Occipital lobe (tissue), 2 donors: ENCODE results near the gene KAZN. TPM values are rescaled to one million over a fixed set of nuclear protein-coding genes. Genes with fewer than 3 reads are reported as not detected.

Source experiments
- DNase-seq: peaks from one replicate; lab custom pipeline; 2025; lab: John Stamatoyannopoulos, UW
- total RNA-seq: library from RNA; depleted of rRNA; stranded (reverse); fragments of >200 nt; gene quantifications from one replicate; pipeline ENCODE4 v1.2.3, GENCODE V29; 2014

KAZN gene
- total RNA-seq, 1 donor from 2014 or later = 27.5 TPM

DNA sequence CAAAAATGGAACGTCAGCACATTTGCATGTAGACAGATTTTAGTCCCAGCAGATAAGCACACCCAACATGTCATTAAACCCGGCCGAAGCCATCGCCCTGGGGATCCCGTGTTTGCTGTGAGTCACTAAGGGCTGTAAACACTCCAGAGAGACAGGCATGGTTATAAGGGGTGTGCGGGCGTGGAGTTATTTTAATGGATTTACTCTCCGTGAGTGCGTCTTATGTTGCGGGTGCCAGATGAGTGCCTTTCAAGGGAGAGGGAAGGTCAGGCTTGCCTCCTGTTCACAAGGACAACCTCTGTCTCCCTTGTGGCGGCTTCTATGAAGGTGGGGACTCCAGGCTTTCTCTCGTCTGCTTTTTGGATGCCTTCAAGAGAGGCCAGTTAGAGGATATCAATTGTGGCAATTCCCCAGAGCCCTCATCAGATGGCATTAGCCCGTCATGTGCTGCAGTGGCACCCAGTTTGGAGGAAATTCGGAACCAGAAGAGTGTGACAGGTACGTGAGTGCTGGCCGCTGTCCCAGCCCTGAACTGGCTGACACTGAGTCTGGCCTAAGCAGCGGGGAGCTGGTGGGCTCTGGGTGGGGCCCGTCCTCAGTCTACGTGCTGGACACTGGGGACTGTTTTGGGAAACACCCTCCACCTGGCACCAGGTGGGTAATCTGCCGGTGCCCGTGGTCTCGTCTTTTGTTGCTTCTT lies 331.2 kb downstream of the KAZN start:
- no peak for DNase-seq

DNA sequence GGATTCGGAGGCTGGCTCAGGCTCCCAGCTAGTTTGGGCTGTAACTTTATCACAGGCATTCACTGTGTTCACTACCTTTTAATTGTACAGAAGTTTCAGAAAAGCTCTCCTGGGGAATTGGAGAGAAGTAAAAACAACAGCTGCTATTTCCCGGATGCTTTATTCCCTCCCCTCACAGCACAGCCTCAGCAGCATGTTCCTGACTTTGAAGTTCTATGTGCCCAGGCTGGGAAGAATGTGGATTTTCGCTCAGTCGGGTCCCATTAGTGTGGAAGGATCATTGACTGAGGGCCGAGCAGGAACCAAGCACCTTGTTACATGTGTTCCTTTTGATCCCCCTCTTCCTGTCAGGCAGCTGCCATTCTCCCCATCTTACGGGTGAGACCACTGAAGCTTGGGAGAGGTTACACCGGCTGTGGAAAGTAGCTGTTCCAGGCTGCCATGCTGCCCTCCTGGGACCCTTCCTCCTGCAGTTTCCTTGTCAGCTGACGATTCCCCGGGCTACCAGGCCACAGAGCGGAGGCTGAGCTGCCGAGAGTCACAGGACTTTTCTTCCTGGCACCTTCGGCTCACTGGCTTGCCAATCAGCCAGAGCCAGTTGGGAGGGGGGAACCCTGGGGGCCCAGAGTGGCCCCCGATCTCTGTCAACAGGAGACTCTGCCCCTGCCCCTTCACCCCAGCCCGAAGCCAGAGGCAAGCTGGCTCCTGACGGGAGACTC lies 331.9 kb downstream of the KAZN start:
- DNase-seq = no peak

DNA sequence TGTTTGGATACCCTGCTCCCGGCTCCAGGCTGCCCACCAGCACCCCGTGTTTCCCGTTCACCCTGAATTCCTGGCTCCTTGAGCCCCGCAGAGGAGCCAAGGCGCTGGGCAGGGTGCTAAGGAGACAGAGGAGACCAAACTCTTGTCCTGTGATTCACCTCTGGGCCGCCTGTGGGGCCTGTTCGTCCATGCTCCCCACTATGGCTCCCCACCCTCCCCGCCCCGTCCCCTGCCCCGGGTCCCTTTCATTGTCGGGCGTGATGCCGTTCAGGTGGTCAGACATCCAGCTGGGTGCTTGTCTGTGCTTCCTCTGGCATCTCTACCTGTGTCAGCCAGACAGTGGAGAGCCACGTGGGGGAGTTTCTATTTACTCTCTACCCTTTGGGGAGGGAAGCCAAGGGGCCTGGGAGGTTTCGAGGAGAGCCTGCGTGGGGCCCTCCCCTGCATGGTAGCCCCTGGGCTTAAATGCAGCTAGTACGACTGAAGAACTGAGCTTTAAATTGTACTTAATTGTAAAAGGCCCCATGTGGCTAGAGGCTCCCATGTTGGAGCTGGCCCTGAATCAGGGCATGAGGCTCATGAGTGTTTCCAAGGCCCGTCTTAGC lies 333.7 kb downstream of the KAZN start:
- DNase-seq = no peak

DNA sequence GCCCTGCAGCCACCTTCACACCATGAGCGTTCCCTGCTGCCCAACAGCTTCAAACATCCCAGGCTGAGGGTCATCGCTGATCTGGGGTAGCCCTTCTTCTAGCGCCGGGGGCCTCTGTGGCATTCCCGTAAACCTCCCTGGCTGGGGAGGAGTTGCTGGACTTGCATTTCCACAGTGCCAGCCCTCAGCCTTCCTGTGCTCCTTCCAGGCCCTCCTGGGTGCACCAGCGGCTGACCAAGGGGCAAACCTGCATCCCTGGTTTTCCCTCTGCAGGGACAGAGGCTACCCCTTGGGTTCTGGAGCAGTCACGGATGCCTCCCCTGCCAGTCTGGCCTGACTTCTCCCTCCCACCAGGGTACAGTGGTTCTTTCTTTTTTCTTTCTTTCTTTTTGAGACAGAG lies 336.4 kb downstream of the KAZN start:
- DNase-seq = no peak

DNA sequence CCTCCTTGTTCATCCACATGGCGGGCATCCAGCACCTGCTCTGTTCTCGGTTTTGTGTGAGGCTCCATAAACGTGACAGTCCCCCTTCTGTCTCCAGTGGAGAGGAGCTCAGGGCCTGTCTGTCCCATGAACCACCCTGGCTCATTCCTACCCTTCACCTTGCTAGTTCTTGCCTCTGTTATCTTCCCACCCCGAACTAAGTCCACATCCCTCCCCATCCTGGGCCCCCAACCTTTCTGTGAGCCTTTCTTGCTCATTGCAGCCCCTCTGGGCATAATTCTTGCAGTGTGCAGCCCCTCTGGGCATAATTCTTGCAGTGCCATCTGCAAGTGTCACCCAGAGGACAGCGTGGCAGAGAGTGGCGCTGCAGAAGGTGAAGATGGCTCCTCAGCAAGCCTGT lies 338.3 kb downstream of the KAZN start:
- DNase-seq = no peak

DNA sequence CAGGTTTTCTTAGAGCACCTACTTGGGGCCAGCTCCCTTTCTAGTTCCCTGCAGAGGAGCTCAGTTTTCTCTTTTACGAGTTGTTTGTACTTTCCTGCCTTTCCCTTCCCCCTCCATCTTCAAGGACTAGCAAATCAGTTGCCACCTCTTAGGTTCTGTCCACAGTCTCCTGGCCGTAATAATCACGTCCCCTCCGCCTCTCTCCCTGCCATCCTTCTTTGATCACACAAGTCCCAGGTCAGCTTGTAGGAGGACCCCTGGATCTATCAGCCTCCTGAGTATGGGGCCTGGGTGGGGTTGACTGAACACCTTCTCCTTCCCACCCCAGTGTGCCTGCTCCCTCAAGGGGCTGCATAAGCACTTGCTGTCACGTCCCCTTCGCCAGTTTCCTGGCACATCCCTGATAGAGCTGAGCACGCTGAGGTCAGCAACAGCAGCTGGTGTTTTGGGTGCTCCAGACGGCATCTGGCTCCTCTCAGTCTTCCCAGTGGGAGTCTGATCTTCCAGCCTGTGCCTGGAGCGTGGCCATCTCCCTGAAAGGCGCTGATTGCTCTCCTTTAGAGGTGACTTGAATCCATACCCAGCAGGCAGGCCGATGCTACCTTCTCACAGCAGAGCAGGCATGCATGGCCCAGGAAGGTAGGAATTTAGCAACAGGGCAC lies 338.9 kb downstream of the KAZN start:
- no peak for DNase-seq

DNA sequence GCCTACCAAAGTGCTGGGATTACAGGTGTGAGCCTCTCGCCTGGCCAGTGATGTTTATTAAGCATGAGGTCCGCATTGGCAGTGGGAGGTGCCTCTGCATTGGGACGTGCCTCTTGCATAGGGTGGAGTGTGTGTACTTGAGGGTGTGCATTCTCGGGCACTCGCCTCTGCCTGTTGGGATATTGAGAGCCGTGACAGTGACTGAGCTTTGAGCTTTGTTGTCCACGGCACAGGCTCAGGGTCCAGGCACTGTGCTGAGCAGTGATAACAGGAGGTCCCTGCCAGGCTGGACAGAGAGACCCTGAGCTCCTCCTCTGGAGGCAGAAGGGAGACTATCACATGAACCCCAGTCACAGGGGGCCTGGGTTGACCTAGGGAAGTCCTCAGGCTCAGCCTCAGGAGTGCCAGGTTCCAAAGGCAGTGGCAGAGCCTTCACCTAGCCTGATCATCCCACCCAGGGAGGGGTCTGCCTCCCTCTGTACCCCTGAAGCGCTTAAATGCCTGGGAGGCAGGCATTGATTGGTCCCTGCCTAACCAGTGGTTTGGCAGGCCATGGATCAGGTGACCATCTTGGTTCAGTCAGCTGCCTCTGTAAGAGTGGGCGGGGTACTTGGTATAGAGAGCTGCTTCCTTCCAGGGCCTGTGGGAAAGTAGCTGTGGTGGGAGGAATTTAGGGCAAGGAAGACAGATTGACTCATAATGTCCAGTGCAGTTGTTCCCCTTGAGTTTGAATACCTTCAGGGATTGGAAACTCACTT lies 341.2 kb downstream of the KAZN start:
- no peak for DNase-seq

DNA sequence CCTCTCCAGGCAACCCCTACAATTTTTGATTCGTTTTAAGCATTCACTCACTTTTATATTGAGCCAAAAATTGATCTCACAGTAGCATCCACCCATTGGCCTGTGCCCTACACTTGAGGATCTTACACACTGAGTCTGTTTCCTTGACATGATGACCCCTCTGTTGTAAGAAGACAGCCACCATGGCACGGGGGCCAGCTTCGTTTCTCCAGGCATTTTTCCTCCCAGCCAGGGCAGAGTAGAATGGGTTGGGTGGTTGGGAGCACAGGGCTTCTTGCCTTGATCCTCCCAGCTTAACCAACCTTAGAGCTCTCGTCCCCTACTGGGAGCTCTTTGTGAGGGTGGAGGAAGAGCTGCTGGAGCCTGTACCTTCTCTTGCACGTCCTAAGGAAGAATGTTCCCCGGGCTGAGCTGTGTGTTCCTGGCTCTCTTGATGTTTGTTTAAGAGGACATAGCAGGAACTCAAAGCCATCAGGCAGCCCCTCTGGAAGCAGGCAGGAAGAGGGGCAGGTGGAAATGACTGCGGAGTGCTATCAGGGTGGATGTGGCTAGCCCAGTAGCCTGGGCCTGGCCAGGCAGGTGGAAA lies 341.9 kb downstream of the KAZN start:
- no peak for DNase-seq

DNA sequence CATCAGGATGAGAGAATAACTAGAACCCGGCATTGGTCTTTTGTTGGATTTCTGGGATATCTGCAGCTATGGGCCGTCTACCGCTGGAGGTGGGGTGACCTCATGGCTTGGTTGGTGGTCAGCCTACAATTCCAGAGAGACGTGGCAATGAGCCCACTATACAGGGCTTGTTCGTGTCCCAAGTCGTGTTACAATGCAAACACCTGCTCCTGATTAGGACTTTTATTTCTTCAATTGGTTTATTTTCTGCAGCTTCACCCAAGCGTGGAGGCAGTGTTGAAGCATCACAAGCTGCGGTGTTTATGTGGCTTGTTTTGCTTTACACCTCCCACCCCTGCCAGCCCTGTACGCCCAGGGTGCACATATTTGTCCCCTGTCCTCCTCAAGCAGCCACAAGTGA lies 343.4 kb downstream of the KAZN start:
- no peak for DNase-seq

DNA sequence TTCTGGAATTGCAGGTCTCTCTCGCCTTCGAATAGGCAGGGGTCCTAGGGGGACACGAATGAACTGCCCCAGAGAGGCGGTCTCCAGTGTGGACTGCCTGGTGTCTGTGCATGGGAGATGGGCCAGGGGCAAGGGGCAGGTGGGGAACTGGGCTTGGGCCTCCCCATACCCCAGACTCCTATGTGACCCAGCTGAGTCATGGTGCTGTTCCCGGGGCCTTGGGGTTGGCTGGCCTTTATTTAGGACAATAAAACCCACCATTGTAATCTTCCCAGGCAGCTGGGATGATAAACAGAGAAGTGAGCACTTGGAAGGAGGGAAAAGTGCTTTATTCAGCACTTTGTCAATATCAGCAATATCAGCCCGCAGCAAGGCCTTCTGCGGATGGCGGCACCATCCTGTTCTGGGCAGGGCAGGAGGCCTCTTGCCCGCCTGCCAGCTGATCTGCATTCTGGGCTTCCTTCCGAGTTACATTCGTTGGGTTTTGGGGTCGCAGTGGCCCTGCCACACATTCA lies 346.0 kb downstream of the KAZN start:
- DNase-seq = peak; percentile 42

DNA sequence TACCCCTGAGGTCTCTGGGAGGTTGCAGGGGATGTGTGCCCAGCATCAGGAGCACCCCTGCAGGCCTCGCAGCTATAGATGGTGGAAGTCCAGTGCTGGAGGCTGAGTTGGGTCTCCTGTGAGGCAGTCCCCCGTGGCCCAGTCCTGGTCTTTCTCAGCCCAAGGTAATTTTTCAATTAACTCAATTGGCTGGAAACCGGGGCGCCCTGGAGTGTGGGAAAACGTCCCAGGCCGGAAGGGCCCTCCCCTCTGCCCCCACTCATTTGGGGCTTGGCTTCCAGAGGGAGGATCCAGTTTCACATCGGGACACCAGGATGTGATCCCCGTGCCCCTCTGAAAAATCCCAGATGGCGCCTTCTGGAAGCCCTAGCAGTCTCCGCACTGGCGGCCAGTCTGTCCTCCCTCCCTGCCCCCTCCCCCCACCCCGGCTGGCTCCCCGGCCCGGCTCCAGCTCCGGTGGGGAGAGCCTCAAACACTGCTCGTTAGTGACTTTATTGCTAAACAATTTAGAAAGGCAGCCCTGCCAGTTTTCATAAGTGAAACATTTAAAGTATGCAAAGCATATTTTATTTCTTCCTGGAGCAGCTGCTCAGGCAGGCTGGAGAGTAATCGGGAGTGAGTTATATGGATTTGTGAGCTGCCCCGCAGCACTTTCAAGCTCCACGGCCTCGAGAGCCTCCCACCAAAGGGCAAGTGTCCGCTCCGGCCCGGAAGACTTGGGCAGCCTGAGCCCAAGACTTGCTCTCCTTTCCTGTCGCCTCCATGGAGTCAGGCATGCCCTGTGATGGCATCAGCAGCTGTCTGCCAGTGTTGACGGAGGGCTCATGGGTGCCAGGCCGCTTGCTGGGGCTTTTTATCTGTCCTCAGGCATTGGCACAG lies 346.9 kb downstream of the KAZN start:
- DNase-seq = peak; percentile 25

DNA sequence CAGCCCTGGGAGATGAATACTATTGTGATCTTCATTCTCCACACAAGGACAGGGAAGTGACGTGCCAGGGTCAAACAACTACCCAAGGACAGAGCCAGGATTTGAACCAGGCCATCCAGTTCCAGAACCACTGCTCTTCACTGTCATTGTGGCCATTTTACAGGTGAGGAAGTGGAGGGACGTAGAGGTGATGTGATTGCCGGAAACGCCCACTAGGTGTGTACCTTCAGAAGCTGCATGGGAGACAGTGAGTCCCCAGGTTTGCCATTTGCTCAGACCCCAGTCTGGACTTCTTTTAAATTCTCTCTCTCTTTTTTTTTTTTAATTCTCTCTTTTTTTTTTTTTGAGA lies 347.5 kb downstream of the KAZN start:
- DNase-seq = no peak

DNA sequence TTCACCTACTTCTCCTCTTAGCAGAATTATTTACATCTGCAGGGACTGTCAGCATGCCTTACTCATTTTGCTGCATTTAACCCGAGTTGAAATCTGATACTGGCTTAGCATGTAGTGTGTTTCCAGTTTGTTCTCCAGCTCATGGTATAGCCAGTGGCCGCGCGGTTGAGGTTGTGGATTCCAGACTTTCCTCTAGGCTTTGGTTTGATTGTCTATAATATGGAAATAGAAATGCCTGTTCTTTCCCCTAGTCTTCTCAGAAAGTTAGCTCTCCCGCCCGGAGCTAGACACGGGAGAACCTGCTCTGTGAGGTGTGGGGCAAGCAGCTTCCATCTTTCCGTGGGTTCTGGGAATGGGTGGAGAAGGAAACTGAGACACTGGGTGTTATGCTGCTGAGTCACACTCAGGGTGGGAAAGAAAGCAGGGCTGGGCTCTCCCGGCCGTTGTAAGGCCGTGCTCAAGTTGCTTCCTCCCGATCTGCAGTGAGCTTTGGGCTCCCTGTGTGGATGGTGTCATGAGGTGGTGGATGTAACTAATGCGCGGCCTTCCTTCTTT lies 348.3 kb downstream of the KAZN start:
- no peak for DNase-seq

DNA sequence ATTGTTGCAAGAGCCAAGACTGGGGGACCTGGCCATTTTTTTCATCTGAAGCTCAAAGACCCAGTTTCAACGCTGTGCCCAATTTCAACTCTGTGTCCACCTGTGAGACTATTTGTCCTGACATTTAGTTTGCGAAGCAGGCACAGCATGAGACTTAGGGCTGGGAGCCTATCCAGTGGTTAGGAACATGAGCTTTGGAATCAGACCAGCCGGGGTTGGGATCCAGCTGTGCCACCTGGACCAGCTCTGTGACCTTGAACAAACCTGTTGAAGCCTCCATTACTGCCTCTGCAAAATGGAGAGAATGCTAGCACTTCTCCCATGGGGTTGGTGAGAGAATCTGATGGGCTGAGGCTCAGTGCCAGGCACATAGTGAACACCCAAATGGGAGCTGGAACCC lies 348.9 kb downstream of the KAZN start:
- DNase-seq = no peak

DNA sequence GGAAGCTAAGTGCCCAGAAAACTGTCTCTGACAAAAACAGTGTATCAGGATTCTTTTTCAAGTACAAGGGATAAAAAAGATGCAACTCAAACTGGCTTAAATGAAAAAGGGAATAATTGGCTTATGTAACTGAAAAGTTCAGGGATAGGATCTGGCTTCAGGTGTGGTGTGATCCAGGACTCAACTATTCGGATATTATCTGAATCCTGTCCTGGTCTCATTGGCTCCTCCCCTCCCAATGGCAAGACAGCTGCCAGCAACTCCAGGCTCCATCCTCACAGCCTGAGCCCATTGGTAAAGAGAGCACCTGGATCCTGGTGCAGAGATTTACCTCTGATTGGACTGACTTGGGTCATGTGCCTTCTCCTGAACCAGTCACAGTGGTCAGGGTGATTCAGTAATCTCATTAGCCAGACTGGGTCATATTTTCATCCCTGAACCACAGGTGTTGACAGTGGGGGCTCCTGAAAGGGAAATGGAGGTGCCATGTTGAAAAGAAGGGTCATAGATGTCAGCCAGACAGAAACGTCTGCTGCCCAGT lies 349.7 kb downstream of the KAZN start:
- no peak for DNase-seq

DNA sequence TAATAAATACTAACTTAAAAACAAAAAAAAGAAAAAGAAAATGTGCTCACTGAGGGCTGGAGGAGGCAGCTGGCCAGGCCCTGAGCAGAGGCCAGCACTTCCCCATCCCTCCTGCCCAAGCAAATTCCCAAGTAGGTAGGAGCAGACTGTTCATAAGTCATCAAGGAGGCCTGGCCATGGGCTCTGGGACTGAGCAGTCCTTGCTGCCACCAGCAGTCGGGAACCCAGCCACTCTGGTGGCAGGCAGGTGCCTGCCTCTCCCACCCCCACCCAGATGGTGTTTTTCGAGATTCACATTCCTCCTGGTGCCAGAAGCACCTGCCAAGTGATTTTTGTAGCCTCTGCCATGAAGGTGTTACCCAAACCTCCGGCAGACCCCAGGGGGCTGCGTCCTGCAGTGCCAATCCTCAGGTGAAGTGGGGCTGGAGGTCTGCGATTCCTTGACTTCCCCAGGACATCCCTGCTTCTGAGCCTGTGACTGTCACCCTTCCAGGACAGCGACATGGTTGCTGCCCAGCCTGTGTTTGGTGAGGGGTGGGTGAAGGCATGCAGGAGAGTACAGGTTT lies 350.9 kb downstream of the KAZN start:
- DNase-seq = no peak

DNA sequence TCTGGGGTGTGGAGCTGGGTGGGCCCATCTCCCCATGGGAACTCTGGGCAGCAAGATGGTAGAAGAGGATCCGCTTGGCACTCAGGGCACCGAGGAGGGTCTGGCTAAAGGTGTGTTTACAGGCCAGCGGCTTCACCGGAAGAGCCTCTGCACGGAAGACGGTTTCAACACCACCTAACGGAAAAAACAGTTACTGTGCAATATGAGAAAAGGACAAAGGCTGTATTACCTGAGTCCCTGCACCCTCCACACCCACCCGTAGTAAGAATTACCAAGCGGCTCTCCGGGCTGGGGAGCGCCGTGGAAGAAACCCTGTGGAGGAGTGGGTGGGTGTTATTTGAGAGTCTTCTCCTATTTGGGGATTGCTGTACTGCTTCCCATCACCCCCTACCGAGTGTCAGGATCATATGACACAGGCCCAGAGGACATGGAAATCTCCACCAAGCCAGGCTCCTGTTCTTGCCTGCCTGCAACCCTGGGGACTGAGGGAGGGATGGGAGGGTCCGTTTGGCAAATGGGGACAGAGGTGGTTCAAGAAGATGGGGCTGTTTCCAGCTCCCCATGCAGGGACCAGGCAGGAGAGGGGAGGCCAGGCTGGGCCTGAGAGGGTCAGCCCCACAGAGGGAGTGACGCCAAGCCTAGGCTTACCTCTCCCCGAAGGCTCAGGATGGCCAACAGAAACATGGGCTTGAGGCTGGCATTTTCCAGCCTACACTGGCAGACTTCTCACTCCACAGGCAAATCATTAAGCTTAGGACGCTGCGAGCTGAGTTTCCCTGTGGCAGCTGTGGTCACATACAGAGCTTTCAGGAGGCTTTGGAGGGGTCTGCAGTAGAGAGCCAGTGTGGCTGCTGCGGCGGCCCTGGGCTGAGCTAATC lies 351.6 kb downstream of the KAZN start:
- no peak for DNase-seq

DNA sequence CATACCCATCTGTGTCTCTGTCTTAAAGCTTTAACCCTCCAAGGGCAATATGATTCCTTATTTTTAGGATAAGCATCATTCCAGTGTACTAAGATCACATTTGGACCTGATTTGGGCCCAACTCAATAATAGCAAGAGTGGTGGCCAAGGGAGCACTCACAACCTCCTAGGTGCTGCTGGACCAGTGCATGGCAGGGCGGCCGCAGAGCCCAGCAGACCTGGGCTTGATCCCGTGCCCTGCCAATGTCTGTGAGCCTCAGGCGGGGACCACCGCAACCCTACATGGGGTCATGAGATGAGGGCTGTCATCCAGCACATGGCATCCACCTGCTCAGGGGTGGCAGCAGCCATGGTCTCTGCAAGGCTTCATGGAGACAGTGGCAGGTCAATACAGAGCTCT lies 353.3 kb downstream of the KAZN start:
- DNase-seq = no peak
